GM12878 (cell line): Measurements from ENCODE around the gene PPP2R5B. TPM values are rescaled to one million over a fixed set of nuclear protein-coding genes. Genes with fewer than 3 reads are reported as not detected.

Experiments used
- ATAC-seq: fragments of 200-7000 bp; cut with Tn5 transposase; 3 replicates; pipeline ENCODE4 v1.9.1; 2020; ENCODE audit warnings: mild to moderate bottlenecking, moderate library complexity
- BruUV-seq: library from RNA; stranded (reverse); fragments of 400-500 nt; replicated peaks from 2 replicates; lab custom pipeline; 2021; lab: Mats Ljungman, UMichigan
- CTCF ChIA-PET: fragments of 300-600 bp; sonication (Branson Sonifier 250); formaldehyde crosslinking; extraction: SDS; loops from one replicate; lab custom pipeline; 2021; ENCODE audit warnings: inconsistent platforms; lab: Yijun Ruan, JAX
- POLR2A ChIA-PET: fragments of 350-600 bp; formaldehyde crosslinking; extraction: SDS; loops from one replicate; lab custom pipeline; 2021; ENCODE audit warnings: inconsistent platforms; lab: Charles Lee
- RAD21 ChIA-PET: fragments of 300-600 bp; sonication (Branson Sonifier 250); formaldehyde crosslinking; loops from one replicate; lab custom pipeline; 2023; ENCODE audit warnings: antibody characterized with exemption; ENCODE audit not compliant: unreplicated experiment; lab: Charles Lee
- SMC1A ChIA-PET: fragments of 300-600 bp; sonication (Branson Sonifier 250); formaldehyde crosslinking; loops from one replicate; lab custom pipeline; 2023; ENCODE audit not compliant: unreplicated experiment, uncharacterized antibody; lab: Charles Lee
- DNase-seq: peaks from one replicate; pipeline ENCODE4 v3.0.0-alpha.2; 2011; ENCODE audit warnings: low read depth, low spot score
- FAIRE-seq: peaks from 3 replicates; lab custom pipeline; 2011; peaks lifted over from hg19 to GRCh38; lab: Jason Lieb, UNC
- H2AFZ ChIP-seq: 2 replicates; pipeline ENCODE4 v1.6.0; 2011; ENCODE audit warnings: low read depth, low read length, control low read depth; ENCODE audit not compliant: control insufficient read depth
- H3K27ac ChIP-seq: 2 replicates; pipeline ENCODE4 v1.5.1; 2011; ENCODE audit warnings: control low read depth; ENCODE audit not compliant: control insufficient read depth, insufficient read depth
- H3K27me3 ChIP-seq, 2 experiments: replicated peaks in 1 of 2; 2 replicates each; pipeline versions ENCODE4 v1.6.0 to v1.6.1; 2011; ENCODE audit warnings: low read length in 1 of 2; ENCODE audit not compliant: control insufficient read depth in 2 of 2, insufficient read depth in 2 of 2
- H3K36me3 ChIP-seq, 2 experiments: 2 replicates each; pipeline ENCODE4 v1.5.1; 2011; ENCODE audit warnings: low read length in 1 of 2; ENCODE audit not compliant: control insufficient read depth in 2 of 2, insufficient read depth in 2 of 2
- H3K4me1 ChIP-seq: 2 replicates; pipeline ENCODE4 v1.6.1; 2011; ENCODE audit warnings: mild to moderate bottlenecking, low read length, moderate library complexity, mixed read lengths; ENCODE audit not compliant: control insufficient read depth, insufficient read depth
- H3K4me2 ChIP-seq: 2 replicates; pipeline ENCODE4 v1.6.0; 2011; ENCODE audit warnings: control low read depth; ENCODE audit not compliant: control insufficient read depth, insufficient read depth
- H3K4me3 ChIP-seq: fragments of 200-600 bp; sonication (generic); 2 replicates; pipeline ENCODE4 v1.5.1; 2016
- H3K79me2 ChIP-seq: 2 replicates; pipeline ENCODE4 v1.6.0; 2011; ENCODE audit warnings: low read length; ENCODE audit not compliant: control insufficient read depth, insufficient read depth
- H3K9ac ChIP-seq: 2 replicates; pipeline ENCODE4 v1.8.0; 2011; ENCODE audit warnings: low read length, control low read depth, mixed read lengths; ENCODE audit not compliant: control insufficient read depth, insufficient read depth
- H3K9me3 ChIP-seq: replicated peaks from 3 replicates; pipeline ENCODE4 v1.5.1; 2011; ENCODE audit warnings: mild to moderate bottlenecking, low read length; ENCODE audit not compliant: control insufficient read depth, insufficient read depth
- H4K20me1 ChIP-seq: 2 replicates; pipeline ENCODE4 v1.6.0; 2011; ENCODE audit not compliant: control insufficient read depth, insufficient read depth
- KLF5 ChIP-seq: fragments of 450-650 bp; IDR thresholded peaks from 2 replicates; pipeline ENCODE4 v1.6.1; 2014; ENCODE audit warnings: mild to moderate bottlenecking; ENCODE audit not compliant: partially characterized antibody
- NBN ChIP-seq: fragments of 450-650 bp; IDR thresholded peaks from 2 replicates; pipeline ENCODE4 v1.6.1; 2016
- NFYA ChIP-seq: IDR thresholded peaks from 2 replicates; pipeline ENCODE4 v1.6.1; 2011; ENCODE audit warnings: low read depth, mild to moderate bottlenecking, low read length, improper control_type of control experiment, borderline replicate concordance
- NKRF ChIP-seq: fragments of 450-650 bp; conservative IDR thresholded peaks from 2 replicates; pipeline ENCODE4 v1.6.1; 2017; ENCODE audit warnings: mild to moderate bottlenecking, moderate library complexity
- RCOR1 ChIP-seq: conservative IDR thresholded peaks from 2 replicates; pipeline ENCODE4 v1.6.1; 2012; ENCODE audit warnings: low read depth, low read length, improper control_type of control experiment
- SMC3 ChIP-seq: IDR thresholded peaks from 2 replicates; pipeline ENCODE4 v1.6.1; 2011; ENCODE audit warnings: low read length, improper control_type of control experiment, borderline replicate concordance
- TARDBP ChIP-seq: IDR thresholded peaks from 2 replicates; pipeline ENCODE4 v1.6.1; 2016; ENCODE audit warnings: borderline replicate concordance
- TCF3 ChIP-seq: IDR thresholded peaks from 2 replicates; pipeline ENCODE4 v1.6.1; 2012; ENCODE audit warnings: low read depth, mild to moderate bottlenecking, low read length, borderline replicate concordance; ENCODE audit not compliant: insufficient read depth
- ZBTB33 ChIP-seq: fragments of 450-650 bp; IDR thresholded peaks from 2 replicates; pipeline ENCODE4 v1.6.1; 2017; ENCODE audit warnings: mild to moderate bottlenecking
- WGBS: methylation state at CpG from one replicate; pipeline ENCODE4 v1.1.6; 2016; ENCODE audit warnings: low lambda C conversion rate; ENCODE audit not compliant: insufficient replicate concordance, insufficient coverage; ENCODE audit errors: missing lambda C conversion rate; 5-methylcytosine and 5-hydroxymethylcytosine counted together
- in situ Hi-C: fragments of 300-500 bp; cut with MboI; formaldehyde crosslinking; loops from 9 replicates; pipeline ENCODE4 v1.14.3; 2018; ENCODE audit warnings: mixed read lengths
- intact Hi-C: fragments of 100-400 bp; cut with micrococcal nuclease; formaldehyde crosslinking; loops from one replicate; pipeline ENCODE4 v1.14.2; 2022; ENCODE audit not compliant: unreplicated experiment
- polyA plus RNA-seq, 11 experiments: library from polyadenylated mRNA; depleted of rRNA in 4 of 11; unstranded in 6 of 11; stranded (reverse) in 5 of 11; fragments of >200 nt; fragmentation: Nextera tagmentation in 4 of 11; fragmentation: Illumina TruSeq in 1 of 11; extraction: Ambion mirVana in 4 of 11; extraction: Trizol in 1 of 11; gene quantifications; 1 replicate in 1 of 11; 2 replicates in 10 of 11; pipeline versions ENCODE4 v1.2.1 to v1.2.3, GENCODE V29; 2011 to 2016; ENCODE audit warnings: inconsistent platforms in 2 of 11, missing spikeins in 2 of 11, low read depth in 1 of 11
- total RNA-seq, 4 experiments: library from RNA; depleted of rRNA in 3 of 4; stranded (reverse); fragments of >200 nt in 3 of 4; fragmentation: Illumina TruSeq in 1 of 4; extraction: Trizol in 1 of 4; gene quantifications; 2 replicates each; pipeline versions ENCODE4 v1.2.1 to v1.2.3, GENCODE V29; 2013 to 2021

PPP2R5B gene
- total and polyA plus RNA-seq, 10 of the 15 experiments (the other 5 are each of a cell fraction or from before 2014, with no cell fraction given) = 0.08 to 6.7 (median 2.0) TPM

- no peaks in the 10 kb centered on the region for H4K20me1 ChIP-seq
- no peaks in the 10 kb centered on the region; the same call in 2 of the 3 replicates for H3K9me3 ChIP-seq
- CTCF ChIA-PET = interaction anchor here (1.0 kb wide), 1 partner anchor 46 kb away, joined by 3 read pairs; the partner anchor contains the start of gene ARL2
- no peak overlapping the region for H3K9ac ChIP-seq
- no peaks in the 10 kb centered on the region for H3K79me2 ChIP-seq
- in situ Hi-C loops = no loop called here
- no peak overlapping the region for H3K4me3 ChIP-seq
- no peak overlapping the region for H3K4me2 ChIP-seq
- POLR2A ChIA-PET = interaction anchor here (0.6 kb wide), 1 partner anchor 17 kb away, joined by 3 read pairs; no protein-coding TSS in a partner anchor
- no peak overlapping the region for H3K27ac ChIP-seq
- ATAC-seq (no peak), FAIRE-seq (no peak), DNase-seq (no peak)
- no peaks in the 10 kb centered on the region for H3K36me3 ChIP-seq
- intact Hi-C loops = no loop called here
- H3K27me3 ChIP-seq = no peaks in the 10 kb centered on the region
- SMC1A ChIA-PET = interaction anchor here (1.0 to 1.2 kb wide), 3 partner anchors 13 to 182 kb away, joined by 3 read pairs; no protein-coding TSS in a partner anchor
- H2AFZ ChIP-seq = no peak overlapping the region
- 14% methylated on average over 3 of the region's 3 CpGs for WGBS
- TF ChIP-seq TARDBP (no peak), ZBTB33 (no peak), TCF3 (no peak), NKRF (no peak), KLF5 (no peak), SMC3 (no peak), NBN (no peak), RCOR1 (no peak), NFYA (no peak)
- RAD21 ChIA-PET = no interaction called here
- H3K4me1 ChIP-seq = peaks cover 4% of the 10 kb centered on the region; the same call in 1 of the 2 replicates
- BruUV-seq = no TSS peak
Observed at GRCh38 chr11:64967375-64967774, 42.9 kb downstream of the PPP2R5B start.
